ENCODE measurements around the gene FBN2. TPM values are rescaled to one million over a fixed set of nuclear protein-coding genes. Genes with fewer than 3 reads are reported as not detected.

Gene FBN2
- total and polyA plus RNA-seq, 12 donors = 2.2 to 237 (median 21.6) TPM

GRCh38 chr5:128549496-128549895, 11.5 kb upstream of the FBN2 start:
- Histone ChIP-seq H3K4me3 (no peak overlapping the region), H3K27me3 (no peaks in the 10 kb centered on the region), H3K27ac (no peak overlapping the region), H3K9me3 (replicated peaks in 1 of 3) (no peaks in the 10 kb centered on the region), H3K36me3 (replicated peaks in 1 of 2) (no peaks in the 10 kb centered on the region), H3K4me1 (replicated peaks in 1 of 2) (no peaks in the 10 kb centered on the region)
- intact Hi-C loops (cut with DNase I) = no loop called here
- TF ChIP-seq CTCF (IDR thresholded peaks at IDR 0.05) (no peak), POLR2A (IDR thresholded peaks at IDR 0.05) (no peak)
- DNase-seq = no peak

- Histone ChIP-seq H3K27ac (no peak overlapping the region), H3K27me3 (no peaks in the 10 kb centered on the region), H3K36me3 (replicated peaks in 1 of 2) (no peaks in the 10 kb centered on the region), H3K4me3 (no peak overlapping the region), H3K9me3 (replicated peaks in 1 of 3) (peaks cover 0 to 8% (median 0%) of the 10 kb centered on the region in 3 donors), H3K4me1 (replicated peaks in 1 of 2) (no peaks in the 10 kb centered on the region)
- intact Hi-C loops (cut with DNase I) = no loop called here
- no peak for TF ChIP-seq POLR2A (IDR thresholded peaks at IDR 0.05)
- no peak for TF ChIP-seq CTCF (IDR thresholded peaks at IDR 0.05)
- DNase-seq = no peak
- WGBS, 4 donors = 81 to 89% (median 86%) methylated on average over 5 of the region's 5 CpGs
These were observed 8.7 kb upstream of the FBN2 start for GRCh38 chr5:128546658-128547281.

GRCh38 chr5:128541385-128541784, 3.3 kb upstream of the FBN2 start:
- 79 to 87% (median 80%) methylated on average over 3 of the region's 3 CpGs for WGBS, 4 donors
- H3K4me1 ChIP-seq (replicated peaks in 1 of 2) = peaks cover 0 to 6% of the 10 kb centered on the region in 2 donors
- no peak for TF ChIP-seq POLR2A (IDR thresholded peaks at IDR 0.05)
- TF ChIP-seq CTCF (IDR thresholded peaks at IDR 0.05) = no peak
- H3K36me3 ChIP-seq (replicated peaks in 1 of 2) = no peaks in the 10 kb centered on the region
- H3K4me3 ChIP-seq = no peak overlapping the region
- DNase-seq = no peak
- H3K27ac ChIP-seq = no peak overlapping the region
- no peaks in the 10 kb centered on the region for H3K27me3 ChIP-seq
- intact Hi-C loops (cut with DNase I) = no loop called here
- peaks cover 0 to 8% (median 0%) of the 10 kb centered on the region in 3 donors for H3K9me3 ChIP-seq (replicated peaks in 1 of 3)

GRCh38 chr5:128539038-128539429, 989 bp upstream of the FBN2 start:
- peak in 5 of 7 donors; percentile 23 to 36 (median 29) for DNase-seq
- no peaks in the 10 kb centered on the region for H3K27me3 ChIP-seq
- H3K36me3 ChIP-seq (replicated peaks in 1 of 2) = no peaks in the 10 kb centered on the region
- peak overlapping the region; percentile 0 to 72 (median 52) for H3K4me3 ChIP-seq
- 0 to 4% (median 2%) methylated on average over 19 to 20 of the region's 20 CpGs for WGBS, 4 donors
- H3K4me1 ChIP-seq (replicated peaks in 1 of 2) = peaks cover 0 to 6% of the 10 kb centered on the region in 2 donors
- intact Hi-C loops (cut with DNase I) = no loop called here
- peaks cover 0 to 5% (median 0%) of the 10 kb centered on the region in 3 donors for H3K9me3 ChIP-seq (replicated peaks in 1 of 3)
- peak in 1 of 2 donors; percentile 20 for TF ChIP-seq POLR2A (IDR thresholded peaks at IDR 0.05)
- no peak for TF ChIP-seq CTCF (IDR thresholded peaks at IDR 0.05)
- peak overlapping the region in 3 of 5 donors; percentile 38 to 66 (median 48) for H3K27ac ChIP-seq
